Right atrium auricular region (tissue), 2 donors: ENCODE data around the gene PTGES. TPM values are rescaled to one million over a fixed set of nuclear protein-coding genes. Genes with fewer than 3 reads are reported as not detected.

Experiments
- DNase-seq: peaks from one replicate; pipeline ENCODE4 v3.0.0-alpha.2; 2019; ENCODE audit warnings: low spot score
- H3K27ac ChIP-seq, 2 donors: fragments of 200-600 bp; sonication (generic); 1 replicate in 1 of 2; 2 replicates in 1 of 2; pipeline ENCODE4 v1.5.1; 2016 to 2019
- H3K27me3 ChIP-seq, 2 donors: fragments of 200-600 bp; sonication (generic); one replicate each; pipeline versions ENCODE4 v1.5.1 to v1.6.0; 2017 to 2019
- H3K36me3 ChIP-seq: fragments of 200-600 bp; sonication (generic); one replicate; pipeline ENCODE4 v1.5.1; 2016
- H3K4me1 ChIP-seq, 2 donors: fragments of 200-600 bp; sonication (generic); one replicate each; pipeline versions ENCODE4 v1.5.1 to v1.6.0; 2017 to 2019
- H3K4me3 ChIP-seq, 2 donors: fragments of 200-600 bp; sonication (generic); 1 replicate in 1 of 2; 2 replicates in 1 of 2; pipeline ENCODE4 v1.5.1; 2017 to 2019; ENCODE audit warnings: mild to moderate bottlenecking in 1 of 2, moderate library complexity in 1 of 2
- H3K9me3 ChIP-seq, 2 donors: fragments of 200-600 bp; sonication (generic); one replicate each; pipeline ENCODE4 v1.5.1; 2019
- total RNA-seq, 2 donors: library from RNA; depleted of rRNA; stranded (reverse); fragments of >200 nt; gene quantifications; one replicate each; pipeline ENCODE4 v1.1.0, GENCODE V29; 2016
- TF ChIP-seq, protein P1 (sequence below), 2 donors: fragments of 200-600 bp; sonication (generic); IDR thresholded peaks; one replicate each; pipeline ENCODE4 v1.5.1; 2019; ENCODE audit warnings: antibody characterized with exemption in 2 of 2

The PTGES gene
- total RNA-seq, 2 donors from 2014 or later, result 1.1 to 2.6 TPM

DNA sequence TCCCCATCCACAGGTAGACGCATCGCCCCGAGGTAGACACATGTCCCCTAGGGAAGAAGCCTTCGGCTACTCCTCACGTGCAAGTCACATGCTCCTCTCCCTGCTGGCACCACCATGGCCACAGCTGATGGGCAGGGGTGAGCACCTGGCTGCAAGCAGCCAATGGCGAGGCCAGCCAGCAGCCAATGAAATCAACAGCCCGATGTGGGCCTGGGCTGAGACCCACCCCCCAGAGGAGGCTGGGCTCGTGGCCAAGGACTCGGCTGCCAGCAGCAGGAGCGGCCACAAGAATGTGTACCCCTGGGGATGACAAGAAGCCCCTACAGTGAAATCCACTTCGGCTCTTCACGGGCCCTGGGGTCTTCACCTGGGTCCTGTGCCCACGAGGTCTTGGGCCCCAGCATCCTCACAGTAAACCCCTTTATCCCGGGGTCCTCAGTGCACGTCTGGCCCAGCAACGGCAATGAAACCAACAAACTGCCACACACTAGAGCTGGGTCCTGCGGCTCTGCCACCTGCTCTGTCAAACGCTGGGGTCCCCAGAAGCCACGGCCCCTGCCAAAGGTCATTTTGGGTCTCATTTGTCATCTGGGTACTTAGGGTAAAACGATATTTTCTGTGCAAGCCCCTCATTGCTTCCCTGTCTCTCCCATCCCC lies 22.1 kb upstream of the PTGES start:
- Histone ChIP-seq H3K27me3 (no peaks in the 10 kb centered on the region), H3K27ac (no peak overlapping the region), H3K36me3 (no peaks in the 10 kb centered on the region), H3K4me3 (no peak overlapping the region), H3K4me1 (peaks cover 0 to 15% of the 10 kb centered on the region in 2 donors), H3K9me3 (no peaks in the 10 kb centered on the region)
- DNase-seq, result no peak
- TF ChIP-seq, protein P1, sequence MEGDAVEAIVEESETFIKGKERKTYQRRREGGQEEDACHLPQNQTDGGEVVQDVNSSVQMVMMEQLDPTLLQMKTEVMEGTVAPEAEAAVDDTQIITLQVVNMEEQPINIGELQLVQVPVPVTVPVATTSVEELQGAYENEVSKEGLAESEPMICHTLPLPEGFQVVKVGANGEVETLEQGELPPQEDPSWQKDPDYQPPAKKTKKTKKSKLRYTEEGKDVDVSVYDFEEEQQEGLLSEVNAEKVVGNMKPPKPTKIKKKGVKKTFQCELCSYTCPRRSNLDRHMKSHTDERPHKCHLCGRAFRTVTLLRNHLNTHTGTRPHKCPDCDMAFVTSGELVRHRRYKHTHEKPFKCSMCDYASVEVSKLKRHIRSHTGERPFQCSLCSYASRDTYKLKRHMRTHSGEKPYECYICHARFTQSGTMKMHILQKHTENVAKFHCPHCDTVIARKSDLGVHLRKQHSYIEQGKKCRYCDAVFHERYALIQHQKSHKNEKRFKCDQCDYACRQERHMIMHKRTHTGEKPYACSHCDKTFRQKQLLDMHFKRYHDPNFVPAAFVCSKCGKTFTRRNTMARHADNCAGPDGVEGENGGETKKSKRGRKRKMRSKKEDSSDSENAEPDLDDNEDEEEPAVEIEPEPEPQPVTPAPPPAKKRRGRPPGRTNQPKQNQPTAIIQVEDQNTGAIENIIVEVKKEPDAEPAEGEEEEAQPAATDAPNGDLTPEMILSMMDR (IDR thresholded peaks at IDR 0.05), result no peak

DNA sequence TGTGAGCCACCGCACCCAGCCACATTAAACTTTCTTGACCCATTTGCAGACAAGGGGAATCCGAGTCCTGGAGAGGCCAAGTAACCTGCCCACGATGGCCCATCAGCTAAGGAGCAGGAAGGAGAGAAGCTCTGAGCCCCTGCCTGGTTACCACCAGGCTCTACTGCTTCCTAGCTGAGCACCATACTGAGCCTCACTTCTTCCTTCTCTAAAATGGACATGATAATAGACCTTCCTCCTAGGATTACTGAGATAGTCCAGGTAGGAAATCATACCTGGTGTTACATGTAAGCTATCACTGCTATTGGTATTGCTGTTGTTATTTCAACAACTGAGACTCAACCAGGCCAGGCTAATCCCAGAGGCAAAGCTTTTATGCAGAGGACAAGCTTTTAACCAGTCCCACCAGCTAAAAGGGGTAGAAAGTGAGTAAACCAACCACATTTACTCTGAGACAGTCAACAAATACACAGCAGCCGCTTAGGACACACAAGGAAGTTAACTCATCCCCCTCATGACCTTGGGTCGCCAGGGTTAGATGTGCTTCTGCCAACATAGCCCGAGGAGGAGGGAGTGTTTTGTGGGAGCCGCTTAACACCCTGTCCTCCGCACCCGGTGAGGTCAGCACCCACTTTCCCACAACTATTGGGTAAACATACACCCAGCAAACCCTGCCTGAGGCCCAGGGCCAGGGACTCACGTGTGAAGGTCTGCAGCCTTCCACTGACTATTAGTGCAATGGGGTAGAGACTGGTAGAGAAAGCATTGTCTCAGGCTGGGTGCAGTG lies 20.6 kb upstream of the PTGES start:
- DNase-seq, result no peak
- Histone ChIP-seq H3K4me1 (peaks cover 0 to 15% of the 10 kb centered on the region in 2 donors), H3K36me3 (no peaks in the 10 kb centered on the region), H3K4me3 (no peak overlapping the region), H3K9me3 (no peaks in the 10 kb centered on the region), H3K27me3 (no peaks in the 10 kb centered on the region), H3K27ac (no peak overlapping the region)
- TF ChIP-seq, protein P1 (IDR thresholded peaks at IDR 0.05), result no peak

DNA sequence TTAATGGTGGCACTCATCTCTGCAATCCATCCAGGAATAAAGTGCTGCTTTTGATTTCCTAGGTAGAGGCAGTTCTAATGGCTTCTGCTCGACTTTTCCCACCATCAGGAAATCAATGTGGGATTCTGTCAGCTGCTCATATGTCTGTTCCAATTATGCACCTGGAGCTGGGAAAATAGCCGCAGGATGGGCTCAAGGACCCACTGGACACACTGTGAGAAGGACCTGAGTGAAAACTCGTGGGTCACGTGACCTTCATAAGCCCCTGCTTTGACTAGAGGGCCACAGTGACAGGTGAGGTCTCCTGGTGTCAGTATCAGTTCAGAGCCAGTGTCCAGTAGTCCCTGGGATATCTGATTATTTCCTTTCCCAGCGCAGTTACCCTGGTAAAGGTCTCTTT lies 17.9 kb upstream of the PTGES start:
- Histone ChIP-seq H3K27me3 (no peaks in the 10 kb centered on the region), H3K27ac (no peak overlapping the region), H3K36me3 (no peaks in the 10 kb centered on the region), H3K9me3 (no peaks in the 10 kb centered on the region), H3K4me1 (no peaks in the 10 kb centered on the region), H3K4me3 (no peak overlapping the region)
- no peak for DNase-seq
- TF ChIP-seq, protein P1 (IDR thresholded peaks at IDR 0.05), result no peak

DNA sequence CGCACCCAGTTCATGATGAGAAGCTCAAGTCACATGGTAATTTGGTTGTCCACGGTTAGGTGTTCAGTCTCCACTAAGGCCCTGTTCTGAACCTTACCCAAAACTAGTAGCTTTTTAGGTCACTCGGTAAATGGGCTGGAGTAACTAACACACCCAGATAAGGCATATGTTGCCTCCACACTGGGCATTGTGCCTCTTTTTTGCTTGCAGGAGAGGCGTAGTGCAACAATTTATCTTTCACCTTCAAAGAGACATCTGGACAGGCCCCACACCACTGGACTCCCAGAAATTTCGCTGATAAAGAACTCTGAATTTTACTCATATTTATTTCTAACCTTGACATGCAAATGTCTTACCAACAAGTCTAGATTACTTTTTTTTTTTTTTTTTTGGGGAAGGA lies 16.8 kb upstream of the PTGES start:
- TF ChIP-seq, protein P1 (IDR thresholded peaks at IDR 0.05), result no peak
- Histone ChIP-seq H3K4me3 (no peak overlapping the region), H3K4me1 (no peaks in the 10 kb centered on the region), H3K9me3 (no peaks in the 10 kb centered on the region), H3K27ac (no peak overlapping the region), H3K36me3 (no peaks in the 10 kb centered on the region), H3K27me3 (no peaks in the 10 kb centered on the region)
- DNase-seq, result no peak

DNA sequence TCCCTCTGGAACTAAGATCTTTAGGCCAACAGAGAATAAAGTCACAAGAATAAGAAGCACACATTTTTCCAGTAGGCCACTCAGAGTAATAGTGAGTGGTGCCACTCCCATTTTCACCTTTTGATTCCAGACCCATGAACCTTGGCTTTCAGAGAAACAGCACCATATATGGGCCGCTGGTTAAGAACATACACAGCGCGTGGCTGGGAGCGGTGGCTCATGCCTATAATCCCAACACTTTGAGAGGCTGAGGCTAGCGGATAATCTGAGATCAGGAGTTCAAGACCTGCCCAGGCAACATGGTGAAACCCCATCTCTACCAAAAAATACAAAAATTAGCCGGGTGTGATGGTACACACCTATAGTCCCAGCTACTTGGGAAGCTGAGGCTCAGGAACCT lies 15.6 kb upstream of the PTGES start:
- TF ChIP-seq, protein P1 (IDR thresholded peaks at IDR 0.05), result no peak
- H3K27me3 ChIP-seq, result no peaks in the 10 kb centered on the region

More for the DNA sequence above, 15.6 kb upstream of the PTGES start:
- Histone ChIP-seq H3K9me3 (no peaks in the 10 kb centered on the region), H3K36me3 (no peaks in the 10 kb centered on the region), H3K4me1 (no peaks in the 10 kb centered on the region), H3K4me3 (no peak overlapping the region), H3K27ac (no peak overlapping the region)
- no peak for DNase-seq
